Measurements from ENCODE around the gene PRLH.
A peak's percentile ranks its signal among the peaks of the same experiment; 100 is the strongest.

The PRLH gene

DNA sequence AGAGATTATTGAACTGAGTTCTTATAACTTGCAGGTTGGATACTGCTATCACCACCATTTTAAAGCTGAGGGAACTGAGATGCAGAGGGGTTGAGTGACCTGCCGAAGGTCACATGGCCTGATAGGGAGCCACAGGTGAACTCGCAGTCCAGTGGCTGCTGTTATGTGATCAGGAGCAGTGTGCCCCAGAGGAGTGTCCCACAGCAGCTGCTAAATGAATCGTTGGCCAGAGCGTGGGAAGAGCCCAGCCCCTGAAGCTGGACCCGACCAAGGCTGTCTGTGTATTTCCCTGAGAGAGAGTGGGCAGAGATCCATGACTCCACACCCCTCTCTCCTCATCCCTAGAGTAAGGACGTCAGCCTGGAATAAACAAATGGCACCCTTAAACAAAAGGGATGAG lies 26.7 kb upstream of the PRLH start:
- DNase-seq (ENCODE audit: low read depth in 2 of 2) = no peak

- no peak for DNase-seq (ENCODE audit: low read depth in 2 of 2)
Observed at GRCh38 chr2:237540223-237540775, 26.1 kb upstream of the PRLH start.

GRCh38 chr2:237540823-237541222 lies 25.6 kb upstream of the PRLH start:
- no peak for DNase-seq (ENCODE audit: low read depth in 2 of 2)

- DNase-seq (ENCODE audit: low read depth in 2 of 2) = no peak
Observed at GRCh38 chr2:237541243-237541642, 25.1 kb upstream of the PRLH start.

- DNase-seq (ENCODE audit: low read depth in 2 of 2) = no peak
Observed at GRCh38 chr2:237542001-237542704, 24.2 kb upstream of the PRLH start.

DNA sequence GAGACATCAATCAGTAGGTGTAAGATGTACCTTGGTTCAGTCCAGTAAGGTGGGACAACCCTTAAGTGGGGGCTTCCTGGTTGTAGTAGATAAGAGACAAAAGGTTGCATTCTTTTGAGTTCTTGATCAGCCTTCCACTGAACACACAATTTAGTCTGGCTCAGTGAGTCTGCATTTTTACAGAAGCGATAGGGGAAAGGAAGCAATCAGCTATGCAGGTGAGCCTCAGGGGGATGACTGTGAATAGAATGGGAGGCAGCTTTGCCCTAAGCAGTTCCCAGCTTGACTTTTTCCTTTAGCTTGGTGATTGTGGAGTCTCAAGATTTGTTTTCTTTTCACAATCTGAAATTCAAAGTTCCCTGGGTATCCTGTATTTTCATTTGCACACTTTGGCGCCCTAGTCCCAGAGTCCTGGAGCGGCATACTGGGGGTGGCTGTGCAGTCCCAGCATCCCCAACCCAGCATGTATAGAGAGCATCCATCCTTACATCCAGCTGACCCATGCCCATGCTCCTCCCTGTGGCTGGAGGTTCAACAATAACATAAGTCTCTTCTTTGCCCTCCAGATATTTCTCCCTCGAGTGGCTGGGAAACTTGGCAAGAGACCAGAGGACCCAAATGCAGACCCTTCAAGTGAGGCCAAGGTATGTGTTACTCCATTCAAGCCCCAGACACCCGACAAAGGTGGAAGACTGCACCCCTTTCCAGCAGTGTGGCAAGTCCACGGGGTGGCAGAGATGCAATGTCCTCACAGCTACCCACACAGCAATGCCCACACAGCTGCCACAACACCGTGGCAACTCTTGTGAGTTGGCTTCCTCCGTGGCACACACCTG lies 20.1 kb upstream of the PRLH start:
- no peak for DNase-seq (ENCODE audit: low read depth in 2 of 2)

GRCh38 chr2:237546876-237547395 lies 19.4 kb upstream of the PRLH start:
- DNase-seq (ENCODE audit: low read depth in 2 of 2) = no peak

DNA sequence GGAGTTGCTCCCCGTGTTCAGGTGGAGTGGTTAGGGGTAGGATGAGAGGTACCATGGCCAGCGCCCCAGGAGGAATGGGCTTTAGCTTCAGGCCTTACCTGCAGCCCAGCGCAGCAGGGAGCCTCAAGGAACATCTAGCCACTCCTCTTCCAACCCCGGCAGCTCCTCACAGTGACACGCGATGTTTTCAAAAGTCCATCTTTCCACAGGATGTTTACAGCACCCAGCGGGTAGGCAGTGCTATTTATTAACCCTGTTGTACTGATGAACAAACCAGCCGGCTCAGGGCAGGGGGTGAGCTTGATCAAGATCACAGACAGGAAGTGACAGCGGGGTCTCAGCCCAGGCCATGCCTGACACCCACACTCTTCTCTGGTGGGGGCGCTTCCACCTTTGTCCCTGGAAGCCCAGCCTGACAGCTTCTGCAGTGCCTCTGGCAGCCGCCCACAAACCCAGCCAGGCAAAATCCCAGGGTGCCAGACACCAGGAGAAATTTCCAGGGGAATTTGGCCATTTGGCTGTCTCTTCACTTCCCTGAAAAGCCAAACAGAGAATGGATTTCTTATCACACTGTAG lies 18.4 kb upstream of the PRLH start:
- no peak for DNase-seq (ENCODE audit: low read depth in 2 of 2)

- no peak for DNase-seq (ENCODE audit: low read depth in 2 of 2)
Observed at GRCh38 chr2:237549216-237549615, 17.2 kb upstream of the PRLH start.

GRCh38 chr2:237549643-237550415 lies 16.5 kb upstream of the PRLH start:
- no peak for DNase-seq (ENCODE audit: low read depth in 2 of 2)

GRCh38 chr2:237551071-237551574 lies 15.3 kb upstream of the PRLH start:
- no peak for DNase-seq (ENCODE audit: low read depth in 2 of 2)

DNA sequence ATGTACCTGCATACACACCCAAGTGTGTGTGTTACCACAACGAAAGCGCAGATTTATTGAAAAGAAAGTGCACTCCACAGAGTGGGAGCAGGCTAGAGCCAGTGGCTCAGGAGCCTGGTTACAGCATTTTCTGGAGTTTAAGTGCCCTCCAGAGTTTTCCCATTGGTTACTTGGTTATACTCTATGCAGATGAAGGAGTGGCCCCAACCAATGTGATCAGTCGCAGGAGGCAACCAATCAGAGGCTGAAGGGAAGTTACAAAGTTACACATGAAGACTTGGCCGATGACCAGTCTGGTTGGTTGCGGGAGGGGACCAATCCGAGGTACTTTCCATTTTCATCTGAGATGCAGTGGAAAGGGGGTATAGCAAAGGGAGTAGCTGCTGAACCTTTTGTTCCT lies 13.5 kb upstream of the PRLH start:
- no peak for DNase-seq (ENCODE audit: low read depth in 2 of 2)

GRCh38 chr2:237553948-237554347 lies 12.4 kb upstream of the PRLH start:
- DNase-seq (ENCODE audit: low read depth in 2 of 2) = no peak

- no peak for DNase-seq (ENCODE audit: low read depth in 2 of 2)
Observed at GRCh38 chr2:237555560-237555959, 10.8 kb upstream of the PRLH start.

- DNase-seq (ENCODE audit: low read depth in 2 of 2) = peak in 1 of 2 donors; percentile 12
Observed at GRCh38 chr2:237556773-237557632, 9.4 kb upstream of the PRLH start.

GRCh38 chr2:237557633-237558015 lies 8.8 kb upstream of the PRLH start:
- no peak for DNase-seq (ENCODE audit: low read depth in 2 of 2)

DNA sequence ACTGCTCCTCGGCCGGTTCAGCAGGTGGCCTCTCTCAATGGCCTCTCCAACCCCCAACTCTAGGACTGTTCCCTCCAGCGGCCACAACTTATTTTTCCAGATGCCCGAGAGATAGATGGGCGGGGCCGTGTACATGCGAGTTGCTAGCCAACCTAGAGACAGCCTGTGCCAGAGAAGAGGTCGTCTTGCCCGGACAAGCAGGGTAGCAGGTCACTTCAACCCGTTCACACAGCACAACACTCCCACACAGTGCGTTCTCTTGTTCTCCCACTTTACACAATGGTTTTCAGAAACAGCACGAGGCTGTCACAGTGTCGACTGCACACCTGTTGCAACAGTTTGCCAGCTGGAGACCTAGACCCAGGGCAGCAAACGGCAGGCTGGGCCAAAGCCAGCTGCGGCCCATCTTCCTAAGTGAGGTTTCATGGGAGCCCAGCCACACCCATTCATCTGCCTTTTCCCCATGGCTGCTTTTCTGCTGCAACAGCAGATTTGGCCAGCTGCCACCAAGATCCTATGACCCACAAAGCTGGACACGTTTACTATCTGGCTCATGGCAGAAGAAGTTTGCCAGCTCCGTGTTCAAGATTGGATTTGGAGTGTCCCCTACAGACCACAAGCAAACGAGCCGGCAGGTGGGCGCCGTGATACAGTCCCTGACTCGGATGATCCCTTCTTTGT lies 7.3 kb upstream of the PRLH start:
- DNase-seq (ENCODE audit: low read depth in 2 of 2) = no peak

- DNase-seq (ENCODE audit: low read depth in 2 of 2) = no peak
Observed at GRCh38 chr2:237561221-237561620, 5.2 kb upstream of the PRLH start.

- DNase-seq (ENCODE audit: low read depth in 2 of 2) = no peak
Observed at GRCh38 chr2:237563816-237564215, 2.6 kb upstream of the PRLH start.
